GM12892 (cell line): ENCODE data around the gene PACS1.

Experiments
- POLR2A ChIP-seq: IDR thresholded peaks from 2 replicates; pipeline ENCODE4 v1.6.1; 2011; ENCODE audit warnings: low read depth, low read length, control low read depth
- POLR2AphosphoS5 ChIP-seq: IDR thresholded peaks from 2 replicates; pipeline ENCODE4 v1.6.1; 2011; ENCODE audit warnings: low read depth, low read length, control low read depth

DNA sequence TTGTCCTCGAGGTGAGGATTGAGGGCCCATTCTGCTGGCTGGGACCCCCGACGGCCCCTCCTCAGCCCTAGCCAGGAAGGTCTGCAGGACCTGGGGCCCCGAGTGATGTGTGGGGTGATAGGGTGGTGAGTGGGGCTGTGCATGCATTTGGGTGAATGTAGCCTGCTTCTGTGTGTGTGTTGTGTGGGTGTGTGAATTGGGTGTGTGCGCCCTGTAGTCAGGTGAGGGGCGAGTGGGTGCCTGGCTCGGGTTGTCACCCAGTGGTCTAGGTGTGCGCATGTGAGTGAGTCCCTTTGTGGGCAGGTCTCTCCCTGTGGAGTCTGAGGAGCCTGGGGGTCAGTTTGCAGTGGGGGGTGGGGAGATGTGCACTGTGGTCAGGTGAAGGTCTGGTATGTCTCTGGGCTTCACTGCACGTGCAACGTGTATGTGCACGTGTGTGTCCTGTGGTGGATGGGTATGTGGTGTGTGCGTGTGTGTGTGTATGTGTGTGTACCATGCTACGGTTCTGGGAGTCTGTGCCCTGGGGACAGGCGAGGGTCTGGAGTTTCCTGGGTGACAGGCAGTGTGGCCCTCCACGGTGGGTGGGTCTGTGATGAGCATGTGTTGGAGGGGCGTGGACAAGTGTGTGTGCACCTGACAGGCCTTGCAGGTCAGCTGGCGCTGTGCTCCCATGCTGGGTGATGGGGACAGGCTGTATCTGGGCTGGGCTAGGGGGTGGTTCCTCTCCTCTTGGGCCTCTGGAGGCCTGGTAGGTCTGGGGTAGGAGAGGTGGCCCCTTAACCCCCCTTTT lies 222.7 kb downstream of the PACS1 start:
- TF ChIP-seq POLR2A (no peak), POLR2AphosphoS5 (no peak)
